Cardiac septum (tissue), 1 donor: Measurements from ENCODE around the gene TMEM240. TPM values are rescaled to one million over a fixed set of nuclear protein-coding genes. Genes with fewer than 3 reads are reported as not detected.
A peak's percentile ranks its signal among the peaks of the same experiment; 100 is the strongest.

Experiments
- DNase-seq: peaks from one replicate; pipeline ENCODE4 v3.0.0-alpha.2; 2020; ENCODE audit warnings: low spot score
- intact Hi-C: fragments of 100-400 bp; cut with DNase I; formaldehyde crosslinking; loops from one replicate; pipeline ENCODE4 v1.14.0; 2022
- long read RNA-seq: library from polyadenylated mRNA; unstranded; transcript quantifications from one replicate; pipeline ENCODE4 v2.0.0, GENCODE V29; 2021
- total RNA-seq: library from RNA; stranded (reverse); fragmentation: NEBNext Ultra II Directional; extraction: Animal tissue kit (Norgen Biotek cat#: 25700); gene quantifications from one replicate; pipeline ENCODE4 v1.2.1, GENCODE V29; 2021
- donor health status: DM: no; HTN: no; CAD: no.

TMEM240 gene
- total RNA-seq: 5.0 TPM
- long read RNA-seq: 0 reads

DNA sequence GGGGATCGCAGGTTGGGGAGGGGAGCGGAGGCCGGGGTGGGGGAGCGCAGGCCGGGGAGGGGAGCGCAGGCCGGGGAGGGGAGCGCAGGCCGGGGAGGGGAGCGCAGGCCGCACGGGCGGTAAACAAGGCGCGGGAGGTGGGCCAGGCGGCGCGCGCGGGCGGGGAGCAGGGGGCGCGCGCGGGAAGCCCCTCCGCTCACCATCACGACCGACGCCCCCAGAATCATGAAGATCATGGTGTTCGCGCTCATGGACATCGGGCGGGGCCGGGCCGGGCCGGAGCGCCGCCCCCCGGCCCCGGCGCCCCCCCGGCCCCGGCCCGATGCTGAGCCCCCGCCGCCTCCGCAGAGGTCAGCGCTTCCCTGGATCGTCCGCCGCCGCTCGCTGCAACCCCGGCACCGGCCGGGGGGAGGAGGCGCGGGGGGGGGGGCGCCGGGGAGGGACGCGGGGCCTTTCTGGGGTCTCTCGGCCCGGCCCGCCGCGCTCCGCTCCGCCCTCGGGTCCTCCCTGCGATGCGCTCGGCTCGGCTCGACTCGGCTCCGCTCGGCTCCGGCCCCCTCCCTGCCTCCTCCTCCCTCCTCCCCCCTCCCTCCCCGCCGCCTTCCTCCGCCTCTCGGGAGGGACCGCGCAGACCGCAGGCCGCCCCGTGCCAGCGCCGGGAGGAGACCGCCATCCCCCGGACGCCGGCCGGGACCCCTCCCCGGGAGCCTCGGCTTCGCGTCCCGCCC lies at the start of gene TMEM240:
TSS of gene TMEM240 (minus strand) at position 535 of the 728 bp plus-strand sequence. CDS start at position 257, 278 bp downstream.
- DNase-seq: peak; percentile 83
- intact Hi-C loops: no loop called here

- intact Hi-C loops: no loop called here
- DNase-seq: no peak
These were observed 43.1 kb upstream of the TMEM240 start for GRCh38 chr1:1583347-1584010.

DNA sequence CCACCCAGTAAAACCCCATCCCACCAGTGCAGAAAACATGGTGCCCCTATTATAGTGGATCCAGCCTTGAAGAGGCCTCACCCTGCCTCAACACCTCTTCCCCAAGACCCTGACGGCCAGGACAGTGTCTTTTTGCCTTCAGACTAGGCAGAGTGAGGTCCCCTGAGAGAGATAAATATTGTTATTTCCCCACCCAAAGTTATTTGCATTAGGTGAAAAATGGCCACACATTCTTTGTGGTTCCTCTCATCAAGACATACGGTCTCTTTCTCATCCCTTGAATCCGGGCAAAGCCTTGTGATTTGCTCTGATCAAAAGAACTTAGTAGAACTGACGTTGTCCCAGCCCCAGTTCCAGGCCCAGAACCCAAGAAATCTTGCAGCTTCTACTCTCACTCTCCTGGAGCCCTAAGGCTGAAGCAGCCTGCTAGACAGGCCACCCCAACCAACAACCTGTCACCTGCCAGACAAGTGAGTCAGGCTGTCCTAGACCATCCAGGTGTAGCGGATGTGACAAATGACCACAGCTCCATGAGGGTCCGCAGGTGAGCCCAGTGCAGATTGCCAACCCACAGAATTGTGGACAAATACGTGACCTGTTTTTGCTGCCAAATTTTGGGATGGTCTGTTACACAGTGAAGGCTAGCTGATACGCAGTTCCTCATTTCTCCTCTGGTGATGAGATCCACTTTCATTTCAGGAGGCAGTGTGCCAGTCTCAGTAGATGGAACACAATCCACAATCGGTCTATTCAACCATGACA lies 42.3 kb upstream of the TMEM240 start:
- DNase-seq: no peak
- intact Hi-C loops: no loop called here

- intact Hi-C loops: loop anchor here (10.0 kb wide), 1 partner anchor 76 kb away; the partner anchor contains the start of gene CDK11B
- no peak for DNase-seq
These were observed 38.0 kb upstream of the TMEM240 start for GRCh38 chr1:1578371-1578940.

DNA sequence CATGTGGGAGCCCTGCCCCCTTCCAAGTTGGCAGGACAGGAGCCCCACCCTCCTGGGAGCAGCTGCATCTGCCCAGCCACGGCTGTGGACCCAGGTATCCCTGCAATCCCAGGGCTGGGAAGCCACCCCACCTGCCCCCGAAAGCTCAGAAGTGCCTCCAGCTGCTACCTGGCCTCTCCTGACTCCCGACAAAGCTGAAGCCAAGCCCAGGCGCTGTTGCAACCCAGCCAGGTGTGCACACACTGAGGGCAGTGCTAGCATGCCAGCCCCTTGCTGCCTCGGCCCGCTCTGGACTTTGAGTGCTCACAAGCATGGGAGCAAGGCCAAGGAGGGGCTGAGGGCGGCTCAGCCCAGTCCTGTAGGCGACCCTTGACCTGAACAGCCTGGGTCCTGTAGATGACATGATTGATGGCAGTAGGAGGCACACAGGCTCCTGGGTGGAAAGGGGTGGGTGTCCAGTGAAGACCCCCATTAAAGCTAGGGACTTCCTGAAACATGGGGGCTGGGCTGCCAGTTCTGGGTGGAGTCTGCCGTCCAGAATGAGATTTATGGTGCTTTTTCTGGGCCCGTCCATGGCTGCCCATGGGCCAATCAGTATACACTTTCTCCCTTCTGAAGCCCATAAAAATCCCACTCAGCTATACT lies 37.1 kb upstream of the TMEM240 start:
- no peak for DNase-seq
- intact Hi-C loops: loop anchor here (10.0 kb wide), 1 partner anchor 77 kb away; the partner anchor contains the start of gene CDK11B

GRCh38 chr1:1574721-1575537 lies 34.5 kb upstream of the TMEM240 start, which contains the start of gene SSU72:
SSU72 (minus strand) TSS chr1:1574863; CDS start chr1:1574557, 306 bp downstream.
- intact Hi-C loops: loop anchor here (2.0 to 10.0 kb wide), 3 partner anchors 40 to 80 kb away; partner anchors contain the start of genes CDK11B and MIB2
- peak; percentile 95 for DNase-seq

DNA sequence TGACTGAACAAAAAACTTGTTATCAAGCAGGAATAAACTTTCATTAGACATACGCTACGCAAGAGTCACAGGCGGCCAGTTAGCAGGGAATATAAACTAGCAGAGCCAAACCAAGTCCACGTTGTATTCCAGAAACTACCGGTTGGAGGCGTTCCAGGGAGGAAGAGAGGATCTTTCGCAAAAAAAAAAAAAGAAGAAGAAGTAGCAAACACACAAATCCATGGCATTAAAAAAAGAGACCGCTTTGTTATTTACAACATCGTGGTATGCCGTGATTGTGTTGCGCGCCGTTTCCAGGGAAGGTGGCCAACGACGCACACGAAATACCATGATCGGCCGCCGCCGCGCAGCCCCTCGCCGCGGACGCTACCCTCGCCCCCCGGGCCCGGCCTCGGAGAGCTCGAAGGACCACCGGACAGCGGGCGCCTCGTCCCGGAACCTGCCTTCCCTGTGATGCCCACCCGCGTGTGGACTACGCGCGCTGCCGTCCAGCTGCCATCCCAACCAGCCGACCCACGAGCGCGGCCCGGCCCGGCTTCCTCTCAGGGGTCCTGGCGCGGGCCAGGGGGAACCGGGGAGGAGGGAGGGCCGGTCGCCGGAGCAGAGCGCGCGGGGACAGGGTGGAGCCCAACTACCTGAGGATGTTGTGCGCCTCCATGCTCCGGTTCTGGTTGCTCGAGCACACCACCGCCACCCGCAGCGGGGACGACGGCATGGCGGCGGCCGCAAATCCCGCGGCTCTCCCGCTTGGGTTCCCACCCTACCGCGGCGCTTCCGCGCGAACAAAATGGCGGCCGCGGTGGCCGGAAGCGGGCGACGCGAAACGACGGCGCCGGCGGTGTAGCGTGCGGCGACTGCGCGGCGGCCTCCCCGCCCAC lies 33.7 kb upstream of the TMEM240 start:
- intact Hi-C loops: loop anchor here (2.0 to 10.0 kb wide), 3 partner anchors 41 to 81 kb away; partner anchors contain the start of genes CDK11B and MIB2
- DNase-seq: peak; percentile 80

DNA sequence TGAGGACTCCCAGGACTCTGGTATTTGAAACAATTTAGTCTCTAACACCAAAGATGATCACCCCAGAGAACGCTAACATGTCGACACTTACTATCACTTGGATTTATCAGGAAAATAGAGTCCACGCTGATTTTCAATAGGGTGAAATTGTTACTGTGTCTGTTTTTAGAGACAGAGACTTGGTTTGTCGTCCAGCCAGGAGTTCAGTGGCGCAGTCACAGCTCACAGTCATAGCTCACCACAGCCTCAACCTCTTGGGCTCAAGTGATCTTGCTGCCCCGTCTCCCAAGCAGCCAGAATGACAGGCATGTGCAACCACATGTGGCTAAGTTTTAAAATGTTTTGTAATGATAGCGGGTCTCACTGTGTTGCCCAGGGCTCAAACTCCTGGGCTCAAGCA lies 28.9 kb upstream of the TMEM240 start:
- intact Hi-C loops: no loop called here
- DNase-seq: no peak

- DNase-seq: no peak
- intact Hi-C loops: no loop called here
These were observed 27.5 kb upstream of the TMEM240 start for GRCh38 chr1:1567891-1568291.

GRCh38 chr1:1567152-1567875 lies 26.9 kb upstream of the TMEM240 start:
- intact Hi-C loops: no loop called here
- no peak for DNase-seq

- no peak for DNase-seq
- intact Hi-C loops: no loop called here
These were observed 24.9 kb upstream of the TMEM240 start for GRCh38 chr1:1565340-1565739.

- no peak for DNase-seq
- intact Hi-C loops: no loop called here
These were observed 23.8 kb upstream of the TMEM240 start for GRCh38 chr1:1564268-1564667.

DNA sequence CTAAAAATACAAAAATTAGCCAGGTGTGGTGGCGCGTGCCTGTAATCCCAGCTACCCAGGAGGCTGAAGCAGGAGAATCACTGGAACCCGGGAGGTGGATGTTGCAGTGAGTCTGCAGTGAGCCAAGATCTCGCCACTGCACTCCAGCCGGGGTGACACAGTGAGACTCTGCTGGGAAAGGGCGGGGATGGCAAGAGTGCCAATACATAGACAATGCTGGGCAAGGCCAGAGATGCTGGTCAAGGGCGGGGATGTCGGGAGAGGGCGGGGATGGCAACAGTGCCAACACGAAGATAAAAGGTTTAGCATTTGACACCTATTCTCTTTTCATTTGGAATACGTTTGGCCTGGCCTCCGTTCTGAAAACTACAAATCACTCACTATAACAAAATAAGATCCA lies 23.3 kb upstream of the TMEM240 start:
- intact Hi-C loops: no loop called here
- DNase-seq: no peak

GRCh38 chr1:1562556-1563195 lies 22.3 kb upstream of the TMEM240 start:
- DNase-seq: no peak
- intact Hi-C loops: no loop called here

DNA sequence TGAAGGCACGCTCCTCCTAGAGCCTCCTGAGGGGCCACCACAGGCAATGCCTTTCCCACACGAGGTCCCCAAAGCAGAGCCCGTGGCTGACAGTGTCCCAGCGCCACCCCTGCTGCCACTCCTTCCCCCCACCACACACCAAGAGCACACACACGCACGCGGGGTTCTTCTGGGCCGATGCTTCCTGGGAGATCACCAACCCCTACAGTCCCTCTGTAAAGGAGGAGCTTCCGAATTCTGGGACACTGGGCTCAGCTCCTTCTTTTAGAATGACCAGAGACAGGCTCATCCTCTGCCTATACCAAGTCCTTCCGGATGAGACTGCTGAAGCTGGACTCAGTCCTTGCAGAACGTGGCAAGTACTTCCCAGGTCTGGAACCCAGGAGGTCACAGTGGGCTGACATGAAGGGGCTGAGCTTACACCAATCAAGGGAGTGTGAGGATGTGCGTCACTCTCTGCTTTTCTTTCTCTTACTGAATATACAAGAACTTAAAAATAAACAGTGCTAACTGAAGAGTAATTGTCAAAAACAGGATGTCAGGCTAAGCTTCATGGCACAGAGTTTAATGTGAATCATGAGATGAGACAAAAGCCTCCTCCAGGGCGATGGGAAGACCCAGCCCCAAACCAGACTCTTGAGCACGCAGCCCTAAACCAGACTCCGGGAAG lies 21.5 kb upstream of the TMEM240 start:
- intact Hi-C loops: no loop called here
- no peak for DNase-seq

GRCh38 chr1:1560178-1560577 lies 19.8 kb upstream of the TMEM240 start:
- no peak for DNase-seq
- intact Hi-C loops: no loop called here
